Liver (tissue), 9 donors: ENCODE results near the gene BAMBI. TPM values are rescaled to one million over a fixed set of nuclear protein-coding genes. Genes with fewer than 3 reads are reported as not detected.

Source experiments
- DNase-seq: peaks from one replicate; pipeline ENCODE4 v3.0.0-alpha.2; 2017; ENCODE audit warnings: low spot score
- H3K27ac ChIP-seq, 2 donors: one replicate each; pipeline ENCODE4 v1.7.0; 2013; ENCODE audit warnings: inconsistent platforms in 2 of 2, low read length in 2 of 2, control low read depth in 1 of 2, low read depth in 1 of 2, mild to moderate bottlenecking in 1 of 2
- H3K27me3 ChIP-seq, 4 donors: one replicate each; pipeline versions ENCODE4 v1.6.1 to v1.7.0; 2013; ENCODE audit warnings: low read length in 3 of 4, inconsistent platforms in 1 of 4, mild to moderate bottlenecking in 1 of 4, moderate library complexity in 1 of 4; ENCODE audit not compliant: control insufficient read depth in 4 of 4, insufficient read depth in 4 of 4
- H3K36me3 ChIP-seq, 4 donors: one replicate each; pipeline versions ENCODE4 v1.6.1 to v1.7.0; 2013; ENCODE audit warnings: low read length in 3 of 4, mild to moderate bottlenecking in 3 of 4, low read depth in 1 of 4, moderate library complexity in 1 of 4; ENCODE audit not compliant: control insufficient read depth in 4 of 4, insufficient read depth in 3 of 4
- H3K4me1 ChIP-seq, 4 donors: one replicate each; pipeline versions ENCODE4 v1.6.1 to v1.7.0; 2013; ENCODE audit warnings: low read length in 3 of 4, mild to moderate bottlenecking in 3 of 4, moderate library complexity in 1 of 4; ENCODE audit not compliant: control insufficient read depth in 4 of 4, insufficient read depth in 4 of 4
- H3K4me3 ChIP-seq, 3 donors: one replicate each; pipeline versions ENCODE4 v1.6.1 to v1.7.0; 2013; ENCODE audit warnings: low read length in 3 of 3, control low read depth in 1 of 3, low read depth in 1 of 3, mild to moderate bottlenecking in 1 of 3
- H3K9ac ChIP-seq, 2 donors: one replicate each; pipeline ENCODE4 v1.7.0; 2013; ENCODE audit warnings: low read length in 2 of 2, mild to moderate bottlenecking in 2 of 2, moderate library complexity in 2 of 2, control low read depth in 1 of 2, low read depth in 1 of 2
- H3K9me3 ChIP-seq, 4 donors: one replicate each; pipeline versions ENCODE4 v1.6.1 to v1.7.0; 2013; ENCODE audit warnings: low read length in 3 of 4; ENCODE audit not compliant: control insufficient read depth in 4 of 4
- ATF3 ChIP-seq: IDR thresholded peaks from 2 replicates; pipeline ENCODE4 v1.6.1; 2016; ENCODE audit warnings: antibody characterized with exemption
- EGR1 ChIP-seq, 2 donors: IDR thresholded peaks; 2 replicates each; pipeline ENCODE4 v1.6.1; 2016 to 2018; ENCODE audit warnings: antibody characterized with exemption in 2 of 2, low read depth in 2 of 2
- FOXA1 ChIP-seq: IDR thresholded peaks from 2 replicates; pipeline ENCODE4 v1.6.1; 2016; ENCODE audit warnings: antibody characterized with exemption
- FOXA2 ChIP-seq: IDR thresholded peaks from 2 replicates; pipeline ENCODE4 v1.6.1; 2016; ENCODE audit warnings: antibody characterized with exemption
- GABPA ChIP-seq, 2 donors: IDR thresholded peaks in 1 of 2; conservative IDR thresholded peaks in 1 of 2; 2 replicates each; pipeline ENCODE4 v1.6.1; 2016; ENCODE audit warnings: antibody characterized with exemption in 2 of 2, mild to moderate bottlenecking in 1 of 2, moderate library complexity in 1 of 2
- HNF4A ChIP-seq, 2 donors: conservative IDR thresholded peaks; 2 replicates each; pipeline ENCODE4 v1.6.1; 2016; ENCODE audit warnings: antibody characterized with exemption in 2 of 2, mild to moderate bottlenecking in 2 of 2
- HNF4G ChIP-seq: IDR thresholded peaks from 2 replicates; pipeline ENCODE4 v1.6.1; 2016; ENCODE audit warnings: antibody characterized with exemption
- JUND ChIP-seq, 2 donors: IDR thresholded peaks; 2 replicates each; pipeline ENCODE4 v1.6.1; 2016; ENCODE audit warnings: antibody characterized with exemption in 2 of 2
- MAX ChIP-seq: IDR thresholded peaks from 2 replicates; pipeline ENCODE4 v1.6.1; 2016; ENCODE audit warnings: antibody characterized with exemption
- NR2F2 ChIP-seq: IDR thresholded peaks from 2 replicates; pipeline ENCODE4 v1.6.1; 2016; ENCODE audit warnings: antibody characterized with exemption
- RAD21 ChIP-seq, 2 donors: IDR thresholded peaks; 2 replicates each; pipeline ENCODE4 v1.6.1; 2016; ENCODE audit warnings: antibody characterized with exemption in 2 of 2, mild to moderate bottlenecking in 2 of 2
- REST ChIP-seq: IDR thresholded peaks from 2 replicates; pipeline ENCODE4 v1.6.1; 2016; ENCODE audit warnings: antibody characterized with exemption, mild to moderate bottlenecking
- RXRA ChIP-seq, 2 donors: IDR thresholded peaks; 2 replicates each; pipeline ENCODE4 v1.6.1; 2017 to 2018; ENCODE audit warnings: antibody characterized with exemption in 2 of 2, mild to moderate bottlenecking in 1 of 2
- SP1 ChIP-seq: IDR thresholded peaks from 2 replicates; pipeline ENCODE4 v1.6.1; 2018; ENCODE audit warnings: antibody characterized with exemption, mild to moderate bottlenecking
- TAF1 ChIP-seq: conservative IDR thresholded peaks from 2 replicates; pipeline ENCODE4 v1.6.1; 2016; ENCODE audit warnings: antibody characterized with exemption, mild to moderate bottlenecking
- ZBTB33 ChIP-seq: IDR thresholded peaks from 2 replicates; pipeline ENCODE4 v1.6.1; 2016; ENCODE audit warnings: antibody characterized with exemption
- WGBS: extraction: QIAGEN DNeasy Blood & Tissue Kit; methylation state at CpG from one replicate; pipeline ENCODE4 v1.1.7; 2013; 5-methylcytosine and 5-hydroxymethylcytosine counted together
- polyA plus RNA-seq, 2 donors: library from polyadenylated mRNA; stranded (reverse) in 1 of 2; unstranded in 1 of 2; fragments of 200-250 nt in 1 of 2; fragments of >200 nt in 1 of 2; fragmentation: Nextera tagmentation in 1 of 2; extraction: Ambion mirVana in 1 of 2; gene quantifications; one replicate each; pipeline versions ENCODE4 v1.2.1 to v1.2.3, GENCODE V29; 2013 to 2015
- total RNA-seq, 2 donors: library from RNA; depleted of rRNA; stranded (reverse); fragments of >200 nt; gene quantifications; one replicate each; pipeline ENCODE4 v1.2.3, GENCODE V29; 2014
- donor health status: healthy.
- donor health status: healthy.
- donor health status: healthy.
- donor health status: healthy.
- donor health status: healthy.

The BAMBI gene
- total and polyA plus RNA-seq, 4 donors, result 4.6 to 10.6 (median 5.1) TPM

GRCh38 chr10:28669227-28670173, 7.8 kb upstream of the BAMBI start:
- TF ChIP-seq MAX (no peak), FOXA2 (no peak), RXRA (IDR thresholded peaks at IDR 0.05) (no peak), JUND (IDR thresholded peaks at IDR 0.05) (no peak), ZBTB33 (no peak), HNF4A (conservative IDR thresholded peaks at IDR 0.05) (no peak), NR2F2 (no peak), HNF4G (no peak), SP1 (no peak), FOXA1 (no peak), TAF1 (no peak), GABPA (IDR thresholded peaks at IDR 0.05 in 1 of 2, conservative IDR thresholded peaks at IDR 0.05 in 1 of 2) (no peak)
- no peaks in the 10 kb centered on the region for H3K9me3 ChIP-seq
- no peaks in the 10 kb centered on the region for H3K36me3 ChIP-seq
- H3K9ac ChIP-seq, result no peak overlapping the region
- DNase-seq, result no peak
- WGBS, result 30% methylated on average over 21 of the region's 21 CpGs
- H3K4me3 ChIP-seq, result peak overlapping the region in 1 of 3 donors; percentile 49
- peaks cover 0 to 5% (median 2%) of the 10 kb centered on the region in 4 donors for H3K27me3 ChIP-seq
- H3K4me1 ChIP-seq, result peaks cover 5 to 15% (median 9%) of the 10 kb centered on the region in 4 donors
- H3K27ac ChIP-seq, result no peak overlapping the region

- no peak overlapping the region for H3K4me3 ChIP-seq
- peaks cover 3 to 26% (median 18%) of the 10 kb centered on the region in 4 donors for H3K4me1 ChIP-seq
- H3K36me3 ChIP-seq, result no peaks in the 10 kb centered on the region
- H3K27ac ChIP-seq, result no peak overlapping the region
- 75% methylated on average over 3 of the region's 3 CpGs for WGBS
- no peak overlapping the region for H3K9ac ChIP-seq
- DNase-seq, result no peak
- no peak for TF ChIP-seq SP1
- no peak for TF ChIP-seq HNF4A (conservative IDR thresholded peaks at IDR 0.05)
- no peak for TF ChIP-seq HNF4G
- TF ChIP-seq ZBTB33, result no peak
- TF ChIP-seq FOXA2, result no peak
- TF ChIP-seq RXRA (IDR thresholded peaks at IDR 0.05), result no peak
- TF ChIP-seq ATF3, result no peak
- no peak for TF ChIP-seq EGR1 (IDR thresholded peaks at IDR 0.05; ENCODE audit: low read depth in 2 of 2)
- no peak for TF ChIP-seq RAD21 (IDR thresholded peaks at IDR 0.05)
- TF ChIP-seq FOXA1, result no peak
- no peak for TF ChIP-seq MAX
- no peak for TF ChIP-seq JUND (IDR thresholded peaks at IDR 0.05)
- TF ChIP-seq TAF1, result no peak
- TF ChIP-seq NR2F2, result no peak
- no peak for TF ChIP-seq REST
- peaks cover 0 to 3% (median 0%) of the 10 kb centered on the region in 4 donors for H3K27me3 ChIP-seq
- no peaks in the 10 kb centered on the region for H3K9me3 ChIP-seq
These were observed 2.5 kb upstream of the BAMBI start for GRCh38 chr10:28674782-28675181.
